ENCODE data around the gene PGBD5.
"Not testable (repeated sequence)": the region's sequence is repeated elsewhere in the genome, so short reads cannot be mapped to it uniquely, and the experiment has no call there.

Gene PGBD5

DNA sequence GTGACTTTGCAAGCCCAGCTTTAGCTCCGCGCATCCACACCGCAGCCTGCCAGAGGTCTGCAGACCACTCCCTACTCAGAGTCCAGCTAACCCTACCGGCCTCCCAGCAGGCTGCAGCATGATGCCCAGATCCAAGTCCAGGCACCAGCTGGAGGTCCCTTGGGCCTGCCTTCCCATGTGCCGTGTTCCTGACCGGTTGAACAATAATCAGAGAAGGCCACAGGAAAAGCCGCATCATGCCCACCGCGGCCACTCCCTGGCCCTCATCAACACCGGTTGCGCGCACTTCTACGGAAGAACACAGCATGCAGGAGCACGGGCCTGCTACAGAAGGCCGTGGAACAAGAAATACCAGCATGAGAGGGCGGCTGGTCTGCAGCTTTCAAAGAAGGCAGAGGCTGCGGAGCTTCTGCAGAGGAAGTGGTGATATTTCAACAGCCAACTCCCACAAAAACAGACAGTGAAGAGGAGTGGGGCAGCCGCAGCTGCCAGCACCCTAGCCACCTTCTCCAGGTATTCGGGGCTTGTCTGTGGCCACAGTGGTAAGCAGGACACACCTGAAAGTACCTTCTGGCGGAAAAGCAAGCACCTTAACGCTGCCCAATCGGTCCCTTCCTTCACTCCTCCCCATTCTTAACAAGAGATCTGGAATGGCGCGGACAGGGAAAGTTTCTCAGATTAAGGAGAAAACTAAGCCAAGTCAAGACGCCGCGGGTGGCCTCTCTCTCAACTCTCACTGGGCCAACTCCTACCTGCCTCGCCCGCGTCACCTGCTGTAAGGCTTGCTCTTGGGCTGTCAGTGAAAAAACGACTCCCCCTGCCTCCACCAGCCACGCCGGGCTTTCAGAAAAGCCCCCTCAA is 1.5 kb downstream of the PGBD5 start:
- no peak for DNase-seq

DNA sequence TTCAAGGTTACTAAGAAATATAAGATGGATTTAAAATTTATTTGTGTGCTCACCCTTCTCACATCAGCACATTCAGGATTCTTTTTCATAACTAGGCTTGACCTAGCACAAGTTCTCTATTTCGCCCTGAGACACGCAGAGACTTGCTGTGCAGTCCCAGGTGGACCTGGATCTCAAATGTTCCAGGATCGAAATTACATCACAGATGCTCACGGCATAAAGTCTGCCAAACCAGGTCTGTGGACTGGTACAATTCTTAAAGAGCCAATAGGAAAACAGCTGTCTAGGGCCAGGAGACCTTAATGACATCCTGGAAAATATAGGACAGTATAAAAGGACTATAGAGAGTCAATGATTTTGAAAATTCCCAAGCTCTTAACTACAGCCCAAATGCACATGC is 2.2 kb downstream of the PGBD5 start:
- DNase-seq: no peak

DNA sequence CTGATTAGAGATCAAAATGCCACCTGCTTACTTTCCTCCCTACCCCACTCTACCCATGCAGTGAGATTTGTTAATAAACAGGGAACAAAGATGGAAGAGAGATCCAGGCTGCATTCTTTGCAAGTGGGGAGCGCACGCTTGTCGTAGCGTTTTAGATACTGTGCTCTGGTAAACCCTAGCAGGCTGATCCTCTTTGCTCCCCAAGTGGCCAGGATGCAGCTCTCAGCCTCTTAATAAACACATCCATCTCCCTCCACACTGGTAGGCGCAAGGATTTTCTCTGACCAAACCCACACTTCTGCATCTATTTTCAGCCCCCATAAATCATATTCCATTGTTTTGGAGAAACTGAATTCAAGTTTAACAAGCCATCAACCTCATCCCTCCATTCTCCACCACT is 2.9 kb downstream of the PGBD5 start:
- DNase-seq: no peak

DNA sequence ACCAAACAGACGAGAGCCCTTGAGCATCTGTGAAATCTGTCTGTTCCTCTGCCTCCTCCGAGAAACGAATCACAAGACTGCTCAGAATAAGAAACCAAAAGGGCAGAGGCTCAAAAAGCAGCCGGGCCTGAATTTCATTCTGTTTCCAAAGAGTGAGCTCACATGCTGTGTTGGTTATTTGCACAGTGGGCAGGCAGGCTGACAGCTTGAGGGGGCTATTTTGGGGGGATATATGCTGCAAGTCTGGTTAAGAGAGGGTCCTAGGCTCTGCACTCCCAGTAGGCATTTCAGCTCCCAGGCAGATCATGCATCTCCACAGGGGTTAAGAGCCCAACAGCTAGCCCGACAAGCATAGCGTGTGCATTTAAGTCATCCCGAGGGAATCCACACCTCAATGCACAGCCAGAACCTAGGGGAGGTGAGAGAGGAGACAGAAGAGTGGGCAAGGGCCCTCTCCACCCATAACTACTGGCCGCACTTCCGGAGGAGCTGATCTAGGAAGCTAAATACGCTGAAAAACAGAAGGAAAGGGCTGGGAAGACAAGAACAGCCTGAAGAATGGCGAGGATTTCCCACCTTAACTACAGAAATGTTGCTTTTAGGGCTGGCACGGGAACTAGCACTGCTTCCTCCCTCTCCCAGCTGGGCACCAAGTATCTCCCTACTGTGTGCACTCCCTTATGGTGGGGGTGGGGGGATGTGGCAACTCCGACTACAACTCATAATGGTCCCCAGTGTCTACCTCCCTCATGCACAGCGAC is 3.7 kb downstream of the PGBD5 start:
- no peak for DNase-seq

GRCh38 chr1:230421481-230421880 is 4.7 kb downstream of the PGBD5 start:
- no peak for DNase-seq

GRCh38 chr1:230420372-230420771 is 5.8 kb downstream of the PGBD5 start:
- DNase-seq: not testable (repeated sequence)

GRCh38 chr1:230416430-230416829 is 9.7 kb downstream of the PGBD5 start:
- no peak for DNase-seq

DNA sequence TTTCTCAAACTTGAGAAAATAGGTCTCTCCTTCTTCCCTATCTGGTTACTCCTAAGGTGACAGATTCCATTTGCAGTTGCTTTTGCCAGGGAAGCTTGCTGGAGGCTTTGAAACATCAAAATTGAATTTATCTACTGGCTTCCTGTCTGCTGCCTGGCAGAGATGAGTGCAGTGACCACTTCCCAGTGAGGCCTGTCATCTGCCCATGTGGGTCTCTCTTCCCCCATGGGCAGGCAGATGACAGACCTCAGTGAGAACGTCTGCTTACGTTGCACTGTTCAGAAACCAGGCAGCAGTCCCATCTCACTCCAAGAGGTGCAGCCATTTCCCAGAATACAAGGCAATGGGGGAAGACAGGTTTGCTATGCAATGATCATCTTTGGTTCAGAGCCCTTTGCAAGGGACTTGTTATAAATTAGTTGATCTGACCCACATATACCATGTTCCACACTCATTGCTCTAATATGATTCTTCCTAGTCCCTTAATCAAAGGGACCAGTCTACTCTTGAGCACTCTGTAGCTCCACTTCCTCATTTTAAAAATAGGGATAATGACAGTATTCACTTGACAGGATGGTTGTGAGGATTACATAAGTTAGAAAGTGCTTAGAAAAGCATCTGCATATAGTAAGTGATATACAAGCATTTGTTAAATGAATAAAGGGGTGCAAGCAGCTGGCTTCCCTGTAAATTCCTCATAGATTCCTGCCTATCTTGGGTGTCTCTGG is 10.6 kb downstream of the PGBD5 start:
- DNase-seq: no peak

GRCh38 chr1:230414694-230415093 is 11.4 kb downstream of the PGBD5 start:
- DNase-seq: no peak

GRCh38 chr1:230414102-230414501 is 12.0 kb downstream of the PGBD5 start:
- no peak for DNase-seq

DNA sequence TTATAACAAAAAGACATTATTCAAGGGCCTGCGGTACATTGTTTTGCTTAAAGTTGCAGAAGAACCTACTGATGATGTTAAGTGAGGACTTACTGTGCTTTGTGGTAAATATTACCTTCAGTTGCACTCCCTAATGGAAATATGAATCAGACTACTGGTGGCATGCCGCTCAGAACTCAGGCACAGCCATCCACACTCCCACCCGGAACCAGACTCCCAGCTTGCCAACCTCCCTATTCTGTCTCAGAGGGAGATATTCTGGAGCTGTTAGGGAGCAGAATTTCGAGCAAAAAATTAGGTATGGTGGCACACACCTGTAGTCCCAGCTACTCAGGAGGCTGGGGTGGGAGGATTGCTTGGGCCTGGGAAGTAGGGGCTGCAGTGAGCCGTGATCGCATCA is 13.1 kb downstream of the PGBD5 start:
- DNase-seq: no peak

DNA sequence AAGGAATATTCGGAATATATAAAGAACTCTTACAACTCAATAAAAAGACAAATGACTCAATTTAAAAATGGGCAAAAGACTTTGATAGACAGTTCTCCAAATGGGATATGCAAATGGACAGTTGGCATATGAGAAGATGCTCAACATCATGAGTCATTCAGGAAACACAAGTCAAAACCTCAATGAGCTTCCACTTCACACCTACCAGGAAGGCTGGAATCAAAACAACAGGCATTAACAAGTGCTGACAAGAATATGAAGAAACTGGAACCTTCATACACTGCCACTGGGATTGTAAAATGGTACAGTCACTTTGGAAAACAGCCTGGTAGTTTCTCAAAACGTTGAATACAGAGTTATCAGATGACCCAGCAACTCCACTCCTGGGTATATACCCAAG is 17.2 kb downstream of the PGBD5 start:
- no peak for DNase-seq

- no peak for DNase-seq
These were observed 18.8 kb downstream of the PGBD5 start for GRCh38 chr1:230407351-230407750.

GRCh38 chr1:230406727-230407126 is 19.4 kb downstream of the PGBD5 start:
- not testable (repeated sequence) for DNase-seq

DNA sequence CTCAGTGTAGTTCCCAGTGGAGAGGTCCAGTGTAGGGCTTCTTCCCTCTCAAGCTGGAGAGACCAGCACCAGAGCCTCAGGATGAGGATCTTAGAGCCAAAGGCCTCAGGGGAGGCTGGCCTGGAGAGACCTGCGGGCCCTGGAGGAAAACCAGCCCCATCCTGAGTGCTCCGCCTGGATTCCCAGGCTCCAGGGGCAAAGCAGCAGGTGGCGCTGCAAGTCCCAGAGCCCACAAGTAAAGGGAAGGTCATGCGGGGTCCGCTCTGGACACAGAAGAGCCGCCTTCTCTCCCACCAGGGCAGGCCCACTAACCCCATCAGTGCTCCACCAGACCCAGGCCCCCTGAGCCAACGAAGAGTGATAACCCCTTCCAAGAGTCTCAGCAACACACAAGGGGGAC is 22.7 kb downstream of the PGBD5 start:
- DNase-seq: no peak

- DNase-seq: no peak
These were observed 24.3 kb downstream of the PGBD5 start for GRCh38 chr1:230401763-230402294.

DNA sequence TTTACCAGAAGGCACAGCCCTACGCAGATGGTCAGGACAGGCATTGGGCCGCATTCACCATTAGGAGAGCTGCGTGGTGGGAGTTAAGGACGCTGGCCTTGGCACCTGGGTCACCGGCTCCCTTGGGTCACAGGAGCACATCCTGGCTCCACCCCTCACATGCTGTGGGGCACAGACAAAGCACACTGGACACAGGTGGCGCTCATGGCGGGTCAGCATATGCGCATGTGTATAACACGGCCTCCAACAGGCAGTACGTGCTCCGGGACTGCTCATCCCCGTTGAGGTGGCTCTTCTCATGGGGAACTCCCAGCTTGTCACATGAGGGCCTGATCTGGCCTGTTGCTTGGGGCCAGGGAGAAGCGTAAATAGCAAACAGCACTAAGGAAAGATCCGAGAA is 25.0 kb downstream of the PGBD5 start:
- DNase-seq: no peak

DNA sequence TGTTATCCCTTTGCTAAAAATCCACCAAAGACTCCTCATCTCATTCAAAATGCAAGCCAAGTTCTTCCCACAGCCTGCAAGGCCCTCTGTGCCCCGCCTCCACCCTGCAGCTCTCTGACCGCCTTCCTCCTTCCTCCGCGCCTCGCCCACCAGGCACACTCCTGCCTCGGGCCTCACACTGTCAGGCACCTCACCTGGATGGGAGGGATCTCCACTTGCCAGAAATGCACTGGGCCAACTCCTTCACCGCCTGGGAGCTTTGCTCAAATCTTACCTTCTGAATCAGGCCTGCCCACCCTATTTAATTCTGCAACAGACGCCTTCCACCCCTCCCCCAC is 26.2 kb downstream of the PGBD5 start:
- DNase-seq: no peak

- DNase-seq: no peak
These were observed 26.7 kb downstream of the PGBD5 start for GRCh38 chr1:230399321-230400006.

DNA sequence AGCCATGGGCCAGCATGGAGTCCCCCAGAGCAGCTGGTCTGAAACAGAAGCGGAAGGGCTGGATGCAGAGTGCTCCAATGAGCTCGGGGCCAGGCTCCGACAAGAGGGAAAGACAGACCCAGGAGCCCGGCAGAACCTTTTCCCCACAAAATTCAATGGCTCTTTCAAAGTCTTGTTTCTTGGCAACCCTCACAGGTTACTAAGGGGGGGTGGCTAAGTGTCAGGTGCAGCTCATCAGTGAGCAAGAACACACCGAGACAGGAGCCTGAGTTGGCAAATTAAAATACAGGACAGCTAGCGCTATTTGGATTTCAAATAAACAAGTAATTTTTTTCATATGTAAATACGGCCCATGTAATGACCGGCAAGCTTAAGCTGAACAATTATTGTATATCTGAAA is 27.3 kb downstream of the PGBD5 start:
- DNase-seq: no peak

DNA sequence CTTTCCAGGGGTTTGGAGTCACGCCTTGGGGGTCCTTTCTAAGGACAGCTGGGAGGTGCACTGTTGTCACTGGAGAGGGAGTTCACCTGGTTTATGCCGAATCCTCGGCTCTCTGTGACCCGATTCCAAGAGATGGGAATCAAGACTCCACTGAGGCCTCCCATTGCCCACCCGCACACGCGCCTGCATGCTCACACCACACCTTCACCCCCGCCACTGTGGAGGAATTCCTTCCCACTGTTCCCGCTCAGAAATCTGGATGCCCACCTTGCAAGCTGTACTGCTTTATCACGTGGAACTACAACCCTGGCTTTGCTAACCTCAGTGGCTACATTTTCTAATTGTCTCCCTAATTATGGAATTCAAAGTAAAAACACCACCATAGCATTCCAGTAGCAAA is 29.2 kb downstream of the PGBD5 start:
- no peak for DNase-seq

- DNase-seq: no peak
These were observed 30.2 kb downstream of the PGBD5 start for GRCh38 chr1:230395932-230396331.

GRCh38 chr1:230394741-230395140 is 31.4 kb downstream of the PGBD5 start:
- DNase-seq: no peak

Data from activated gamma-delta T cell (primary cell).